ENCODE measurements around the gene GRB10. TPM values are rescaled to one million over a fixed set of nuclear protein-coding genes. Genes with fewer than 3 reads are reported as not detected.

Gene GRB10
- total RNA-seq, 3 donors from 2014 or later = 56.8 to 71.1 (median 61.2) TPM

DNA sequence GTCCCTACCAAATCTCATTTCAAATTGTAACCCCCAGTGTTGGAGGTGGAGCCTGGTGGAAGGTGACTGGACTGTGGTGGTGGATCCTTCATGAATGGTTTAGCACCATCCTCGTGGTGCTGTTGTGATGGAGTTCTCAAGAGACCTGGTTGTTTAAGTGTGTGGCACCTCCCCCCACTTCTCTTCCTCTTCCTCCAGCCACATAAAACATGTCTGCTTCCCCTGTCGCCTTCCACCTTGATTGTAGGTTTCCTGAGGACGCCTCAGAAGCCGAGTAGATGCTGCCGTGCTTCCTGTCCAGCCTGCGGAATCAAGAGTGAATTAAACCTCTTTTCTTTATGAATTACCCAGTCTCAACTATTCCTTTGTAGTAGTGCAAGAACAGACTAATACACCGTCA is 21.0 kb downstream of the GRB10 start:
- H3K4me1 ChIP-seq = no peaks in the 10 kb centered on the region
- no peaks in the 10 kb centered on the region for H3K27me3 ChIP-seq
- intact Hi-C loops (cut with DNase I; ENCODE audit: low total_unique reads) = no loop called here
- no peaks in the 10 kb centered on the region for H3K36me3 ChIP-seq
- no peak overlapping the region for H3K27ac ChIP-seq
- no peak overlapping the region for H3K4me3 ChIP-seq
- no peak for DNase-seq (ENCODE audit: low spot score in 2 of 2)
- TF ChIP-seq, protein P1, sequence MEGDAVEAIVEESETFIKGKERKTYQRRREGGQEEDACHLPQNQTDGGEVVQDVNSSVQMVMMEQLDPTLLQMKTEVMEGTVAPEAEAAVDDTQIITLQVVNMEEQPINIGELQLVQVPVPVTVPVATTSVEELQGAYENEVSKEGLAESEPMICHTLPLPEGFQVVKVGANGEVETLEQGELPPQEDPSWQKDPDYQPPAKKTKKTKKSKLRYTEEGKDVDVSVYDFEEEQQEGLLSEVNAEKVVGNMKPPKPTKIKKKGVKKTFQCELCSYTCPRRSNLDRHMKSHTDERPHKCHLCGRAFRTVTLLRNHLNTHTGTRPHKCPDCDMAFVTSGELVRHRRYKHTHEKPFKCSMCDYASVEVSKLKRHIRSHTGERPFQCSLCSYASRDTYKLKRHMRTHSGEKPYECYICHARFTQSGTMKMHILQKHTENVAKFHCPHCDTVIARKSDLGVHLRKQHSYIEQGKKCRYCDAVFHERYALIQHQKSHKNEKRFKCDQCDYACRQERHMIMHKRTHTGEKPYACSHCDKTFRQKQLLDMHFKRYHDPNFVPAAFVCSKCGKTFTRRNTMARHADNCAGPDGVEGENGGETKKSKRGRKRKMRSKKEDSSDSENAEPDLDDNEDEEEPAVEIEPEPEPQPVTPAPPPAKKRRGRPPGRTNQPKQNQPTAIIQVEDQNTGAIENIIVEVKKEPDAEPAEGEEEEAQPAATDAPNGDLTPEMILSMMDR (IDR thresholded peaks at IDR 0.05) = no peak
- no peak for TF ChIP-seq POLR2AphosphoS5 (IDR thresholded peaks at IDR 0.05)
- no peak for TF ChIP-seq POLR2A (IDR thresholded peaks at IDR 0.05)
- no peaks in the 10 kb centered on the region for H3K9me3 ChIP-seq

DNA sequence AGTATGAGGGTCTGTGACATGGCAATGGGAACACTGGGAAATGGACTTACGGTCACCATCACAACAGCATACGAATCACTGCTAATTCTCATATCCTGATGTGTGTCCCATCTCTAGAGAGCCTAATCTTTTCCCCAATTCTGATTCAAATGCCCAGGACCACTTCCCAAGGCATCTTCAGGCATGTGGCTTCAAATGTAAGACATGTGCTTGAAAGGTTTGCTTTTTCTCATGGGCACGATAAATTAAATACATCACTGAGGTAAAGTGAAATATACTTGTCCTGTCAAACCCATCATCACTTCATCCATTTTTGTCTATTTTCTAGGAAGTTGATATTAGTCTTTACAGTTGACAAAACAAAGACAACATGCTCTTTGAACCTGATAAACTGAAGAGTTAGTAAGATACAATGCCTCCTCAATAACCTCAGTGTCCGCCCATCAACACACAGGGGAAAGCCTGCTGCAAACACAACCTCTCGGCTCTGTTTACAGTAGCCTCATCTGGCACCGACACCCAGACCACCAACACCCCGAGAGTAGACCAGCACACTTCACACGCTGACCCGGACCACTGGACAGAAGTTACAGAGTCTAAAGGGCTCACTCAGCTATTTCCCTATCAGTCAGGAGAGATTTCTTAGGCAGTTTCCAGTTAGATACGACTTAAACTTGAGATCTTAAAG is 24.8 kb downstream of the GRB10 start:
- no peak for DNase-seq (ENCODE audit: low spot score in 2 of 2)
- Histone ChIP-seq H3K4me3 (no peak overlapping the region), H3K27me3 (no peaks in the 10 kb centered on the region), H3K27ac (no peak overlapping the region), H3K9me3 (no peaks in the 10 kb centered on the region), H3K4me1 (no peaks in the 10 kb centered on the region), H3K36me3 (no peaks in the 10 kb centered on the region)
- intact Hi-C loops (cut with DNase I; ENCODE audit: low total_unique reads) = no loop called here
- no peak for TF ChIP-seq POLR2AphosphoS5 (IDR thresholded peaks at IDR 0.05)
- no peak for TF ChIP-seq POLR2A (IDR thresholded peaks at IDR 0.05)
- TF ChIP-seq, protein P1 (IDR thresholded peaks at IDR 0.05) = no peak

DNA sequence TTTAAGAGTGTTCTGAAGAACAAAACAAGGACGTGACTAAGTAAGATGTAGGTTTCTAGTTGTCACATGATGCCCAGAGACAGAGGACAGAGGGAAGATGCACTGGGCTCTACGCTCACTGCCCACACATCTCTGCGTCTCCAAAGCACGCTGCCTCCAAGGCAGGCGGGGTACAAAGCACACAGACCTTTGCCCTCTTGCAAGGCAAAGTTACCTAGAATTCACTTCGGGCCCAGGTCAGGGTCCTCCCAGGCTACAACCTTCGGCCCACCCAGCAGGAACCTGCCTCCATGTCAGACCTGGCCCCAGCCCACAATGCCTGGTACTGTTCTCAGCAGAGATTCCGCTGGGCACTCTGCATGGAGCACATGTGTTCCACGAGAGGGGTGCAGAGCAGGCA is 26.5 kb downstream of the GRB10 start:
- H3K4me1 ChIP-seq = no peaks in the 10 kb centered on the region
- no peaks in the 10 kb centered on the region for H3K27me3 ChIP-seq
- DNase-seq (ENCODE audit: low spot score in 2 of 2) = no peak
- no peak overlapping the region for H3K27ac ChIP-seq
- no peak for TF ChIP-seq POLR2A (IDR thresholded peaks at IDR 0.05)
- TF ChIP-seq, protein P1 (IDR thresholded peaks at IDR 0.05) = no peak
- no peak for TF ChIP-seq POLR2AphosphoS5 (IDR thresholded peaks at IDR 0.05)
- H3K36me3 ChIP-seq = no peaks in the 10 kb centered on the region
- no peaks in the 10 kb centered on the region for H3K9me3 ChIP-seq
- no peak overlapping the region for H3K4me3 ChIP-seq
- intact Hi-C loops (cut with DNase I; ENCODE audit: low total_unique reads) = no loop called here

DNA sequence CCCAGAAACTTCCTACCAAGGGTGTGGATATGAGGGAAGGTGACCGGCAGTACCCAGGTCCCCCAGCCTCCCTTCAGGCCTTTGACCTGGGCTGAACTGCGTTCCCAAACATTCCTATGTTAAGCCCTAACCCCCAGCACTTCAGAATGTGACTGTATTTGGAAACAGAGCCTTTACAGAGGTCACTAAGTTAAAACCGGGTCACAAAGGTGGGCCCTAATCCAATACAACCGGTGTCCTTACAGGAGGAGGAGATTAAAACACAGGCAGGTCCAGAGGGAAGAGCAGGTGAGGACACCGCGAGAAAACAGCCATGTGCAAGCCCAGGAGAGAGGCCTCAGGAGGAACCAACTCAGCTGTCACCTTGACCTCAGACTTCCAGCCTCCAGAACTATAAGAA is 28.0 kb downstream of the GRB10 start:
- Histone ChIP-seq H3K36me3 (no peaks in the 10 kb centered on the region), H3K27ac (no peak overlapping the region), H3K4me1 (no peaks in the 10 kb centered on the region), H3K27me3 (no peaks in the 10 kb centered on the region), H3K9me3 (no peaks in the 10 kb centered on the region), H3K4me3 (no peak overlapping the region)
- TF ChIP-seq POLR2A (IDR thresholded peaks at IDR 0.05) (no peak), POLR2AphosphoS5 (IDR thresholded peaks at IDR 0.05) (no peak)
- TF ChIP-seq, protein P1 (IDR thresholded peaks at IDR 0.05) = no peak
- intact Hi-C loops (cut with DNase I; ENCODE audit: low total_unique reads) = no loop called here
- DNase-seq (ENCODE audit: low spot score in 2 of 2) = no peak

DNA sequence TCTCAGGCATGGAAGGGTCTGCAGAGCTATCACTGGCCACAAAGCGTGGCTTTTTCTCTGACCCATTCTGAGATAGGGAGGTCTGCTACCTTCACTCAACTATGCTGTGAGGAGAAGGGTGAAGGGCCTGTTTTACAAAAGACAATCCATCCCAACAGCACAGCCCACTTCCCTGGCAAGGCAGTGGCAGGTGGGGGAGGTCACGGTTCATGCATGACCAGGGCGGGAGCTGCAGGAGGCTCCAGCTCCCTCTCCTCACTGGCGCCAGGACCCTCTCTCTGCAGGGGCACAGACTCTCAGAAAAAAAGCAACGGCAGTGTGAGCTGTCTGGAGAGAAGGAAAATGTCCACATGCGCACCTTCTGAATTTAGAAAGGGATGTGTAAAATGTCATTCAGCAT is 28.5 kb downstream of the GRB10 start:
- no peaks in the 10 kb centered on the region for H3K4me1 ChIP-seq
- H3K36me3 ChIP-seq = no peaks in the 10 kb centered on the region
- DNase-seq (ENCODE audit: low spot score in 2 of 2) = no peak
- H3K27me3 ChIP-seq = no peaks in the 10 kb centered on the region
- H3K9me3 ChIP-seq = no peaks in the 10 kb centered on the region
- TF ChIP-seq, protein P1 (IDR thresholded peaks at IDR 0.05) = no peak
- TF ChIP-seq POLR2AphosphoS5 (IDR thresholded peaks at IDR 0.05) = no peak
- no peak for TF ChIP-seq POLR2A (IDR thresholded peaks at IDR 0.05)
- H3K27ac ChIP-seq = no peak overlapping the region
- intact Hi-C loops (cut with DNase I; ENCODE audit: low total_unique reads) = no loop called here
- H3K4me3 ChIP-seq = no peak overlapping the region

Data from breast epithelium (tissue), 4 donors.